IPS-11a (cell line): Measurements from ENCODE around the gene TACC2.

Experiments used
- H3K4me3 ChIP-seq: one replicate; pipeline ENCODE4 v1.5.1; 2013; ENCODE audit warnings: low read depth, low read length, control low read depth

The TACC2 gene

DNA sequence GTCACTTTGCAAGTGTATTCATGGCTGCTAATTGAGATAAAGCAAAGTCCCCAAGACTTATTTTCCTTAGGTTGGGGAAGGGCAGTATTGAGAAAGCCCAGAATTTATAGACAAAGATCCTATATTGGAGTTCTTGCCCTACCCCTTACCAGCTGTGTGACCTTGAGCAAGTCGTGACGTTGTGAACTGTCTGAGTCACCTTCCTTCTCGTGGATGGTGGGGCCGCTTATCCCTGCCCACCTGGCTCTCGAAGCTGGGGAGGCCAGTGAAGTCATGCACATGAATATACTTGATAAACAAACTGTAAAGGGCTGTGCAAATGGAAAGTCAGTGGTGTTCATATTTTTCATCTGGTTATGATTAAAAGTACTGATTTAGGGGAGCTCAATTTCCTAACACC lies 127.4 kb downstream of the TACC2 start:
- no peak overlapping the region for H3K4me3 ChIP-seq

- no peak overlapping the region for H3K4me3 ChIP-seq
These were observed 128.5 kb downstream of the TACC2 start for GRCh38 chr10:122117475-122117874.

- H3K4me3 ChIP-seq: no peak overlapping the region
These were observed 131.2 kb downstream of the TACC2 start for GRCh38 chr10:122120008-122120744.

- H3K4me3 ChIP-seq: no peak overlapping the region
These were observed 132.1 kb downstream of the TACC2 start for GRCh38 chr10:122121059-122121458.

DNA sequence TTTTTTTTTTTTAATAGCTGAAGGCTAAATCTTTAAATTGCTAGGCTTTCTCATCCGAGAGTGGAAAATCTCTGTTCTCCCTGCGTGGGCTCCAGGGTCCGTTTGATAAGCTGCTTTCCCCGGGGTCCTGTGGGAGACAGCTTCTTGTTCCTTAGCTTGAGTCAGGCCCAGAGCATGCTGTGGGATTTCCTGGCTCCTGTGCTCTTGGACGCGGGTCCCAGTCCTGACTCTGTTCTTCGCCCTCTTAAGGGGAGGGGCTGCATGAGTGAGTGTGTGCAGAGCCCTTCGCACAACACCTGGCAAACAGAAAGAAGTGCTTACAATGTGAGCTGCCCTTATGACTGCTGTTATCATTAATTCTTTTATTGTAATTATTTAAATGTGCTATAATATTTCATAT lies 133.5 kb downstream of the TACC2 start:
- no peak overlapping the region for H3K4me3 ChIP-seq

DNA sequence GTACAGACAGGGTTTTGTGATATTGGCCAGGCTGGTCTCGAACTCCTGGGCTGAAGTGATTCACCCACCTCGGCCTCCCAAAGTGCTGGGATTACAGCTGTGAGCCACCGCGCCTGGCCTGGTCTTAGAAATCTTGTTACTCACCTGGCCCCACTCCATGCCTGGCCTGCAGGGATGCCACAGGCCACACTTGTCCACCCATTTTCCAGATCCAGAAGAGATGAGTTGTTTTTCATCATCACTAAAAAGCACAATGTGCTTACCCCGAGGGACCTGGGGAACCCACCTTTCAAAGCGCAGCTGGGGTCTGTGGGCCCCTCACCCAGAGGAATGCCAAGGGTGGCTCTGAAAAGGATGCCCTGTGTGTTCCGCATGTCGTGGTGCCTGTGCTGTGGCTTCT lies 134.2 kb downstream of the TACC2 start:
- H3K4me3 ChIP-seq: no peak overlapping the region

GRCh38 chr10:122124342-122124741 lies 135.4 kb downstream of the TACC2 start:
- no peak overlapping the region for H3K4me3 ChIP-seq

GRCh38 chr10:122124808-122125207 lies 135.8 kb downstream of the TACC2 start:
- H3K4me3 ChIP-seq: no peak overlapping the region

DNA sequence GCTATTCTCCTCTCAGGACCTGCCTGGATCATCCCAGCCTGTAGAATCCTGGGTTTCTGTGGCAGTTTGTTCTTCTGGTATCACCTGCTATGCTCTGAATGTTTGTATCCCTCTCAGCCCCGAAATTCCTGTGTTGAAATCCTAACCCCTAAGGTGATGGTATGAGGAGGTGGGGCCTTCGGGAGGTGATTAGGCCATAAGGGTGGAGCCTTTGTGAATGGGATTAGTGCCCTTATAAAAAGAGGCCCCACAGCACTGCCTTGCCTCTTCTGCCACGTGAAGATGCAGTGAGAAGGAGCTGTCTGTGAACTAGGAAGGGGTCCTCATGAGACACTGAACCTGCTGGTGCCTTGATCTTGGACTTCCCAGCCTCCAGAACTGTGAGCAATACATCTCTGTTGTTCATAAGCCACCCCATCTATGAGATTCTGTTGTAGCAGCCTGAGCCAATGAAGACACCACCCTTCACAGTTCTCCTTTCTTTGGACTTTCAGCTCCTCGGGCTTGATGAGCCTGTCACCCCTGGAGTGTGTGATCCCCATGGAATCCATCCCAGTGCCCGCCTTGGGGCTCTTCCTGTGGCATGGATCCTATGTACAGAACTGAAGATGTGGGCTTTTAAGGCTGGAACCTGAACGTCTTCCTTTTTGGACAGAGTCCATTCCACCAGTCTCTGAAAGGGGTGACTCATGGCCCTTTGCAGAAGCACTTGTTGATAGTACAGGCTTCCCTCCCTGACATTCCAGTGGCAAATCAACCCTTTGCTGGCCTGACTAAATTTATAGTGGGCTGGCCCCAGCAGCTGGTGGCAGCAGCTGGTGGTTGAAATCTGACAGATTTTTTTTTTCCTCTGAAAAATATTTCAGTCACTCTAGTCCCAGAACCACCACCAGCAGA lies 138.0 kb downstream of the TACC2 start:
- no peak overlapping the region for H3K4me3 ChIP-seq

DNA sequence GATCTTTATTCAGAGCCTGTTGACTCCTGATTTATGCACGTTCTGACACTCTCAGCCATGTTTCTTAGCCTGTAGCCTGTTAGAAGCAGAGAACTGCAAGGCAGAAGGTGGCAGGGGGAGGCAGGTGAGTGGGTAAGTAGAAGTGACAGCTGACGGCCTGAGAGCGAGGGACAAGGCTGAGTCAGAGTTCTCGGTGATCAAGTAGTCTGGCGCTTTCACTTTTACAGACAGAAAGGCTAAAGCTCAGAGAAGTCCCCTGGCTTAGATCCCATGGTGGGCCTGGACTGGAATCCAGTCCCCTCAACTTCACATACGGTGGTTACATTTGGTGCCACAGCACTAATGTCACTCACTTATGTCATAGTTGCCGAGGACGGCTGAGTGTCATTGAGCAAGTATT lies 139.0 kb downstream of the TACC2 start:
- H3K4me3 ChIP-seq: no peak overlapping the region

- no peak overlapping the region for H3K4me3 ChIP-seq
These were observed 139.4 kb downstream of the TACC2 start for GRCh38 chr10:122128357-122128756.

- H3K4me3 ChIP-seq: no peak overlapping the region
These were observed 141.6 kb downstream of the TACC2 start for GRCh38 chr10:122130474-122131110.

GRCh38 chr10:122132331-122132755 lies 143.4 kb downstream of the TACC2 start:
- no peak overlapping the region for H3K4me3 ChIP-seq

DNA sequence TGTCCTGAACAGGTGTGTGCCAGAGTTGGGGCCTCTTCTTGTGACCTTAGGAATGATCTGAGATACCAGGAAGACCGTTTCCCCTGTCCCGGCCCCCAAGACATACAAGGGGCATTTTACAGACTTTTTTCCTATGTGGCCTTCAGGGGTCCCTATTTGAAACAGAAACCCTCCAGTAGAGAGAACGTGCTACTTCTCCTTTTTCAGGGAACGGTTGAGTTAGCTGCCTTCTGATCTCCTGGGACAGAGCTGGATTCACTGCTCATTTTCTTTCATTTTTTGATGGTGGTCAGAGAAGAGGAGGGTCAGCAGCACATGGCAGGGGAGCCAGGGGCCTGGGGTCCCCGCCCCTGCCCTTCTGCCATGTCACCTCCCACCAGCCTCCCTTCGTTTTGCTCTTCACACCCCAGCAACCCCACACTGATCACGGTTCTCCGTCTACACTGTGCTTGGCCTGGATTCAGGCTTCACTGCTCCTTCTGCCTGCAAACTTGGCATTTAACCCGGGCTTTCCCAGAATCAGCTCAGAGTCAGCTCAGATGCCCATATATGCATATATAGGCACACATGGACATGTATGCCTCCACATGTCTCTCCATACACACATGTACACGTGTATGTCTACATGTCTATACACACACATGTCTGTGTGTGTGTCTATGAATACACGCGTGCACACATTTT lies 144.1 kb downstream of the TACC2 start:
- H3K4me3 ChIP-seq: no peak overlapping the region

DNA sequence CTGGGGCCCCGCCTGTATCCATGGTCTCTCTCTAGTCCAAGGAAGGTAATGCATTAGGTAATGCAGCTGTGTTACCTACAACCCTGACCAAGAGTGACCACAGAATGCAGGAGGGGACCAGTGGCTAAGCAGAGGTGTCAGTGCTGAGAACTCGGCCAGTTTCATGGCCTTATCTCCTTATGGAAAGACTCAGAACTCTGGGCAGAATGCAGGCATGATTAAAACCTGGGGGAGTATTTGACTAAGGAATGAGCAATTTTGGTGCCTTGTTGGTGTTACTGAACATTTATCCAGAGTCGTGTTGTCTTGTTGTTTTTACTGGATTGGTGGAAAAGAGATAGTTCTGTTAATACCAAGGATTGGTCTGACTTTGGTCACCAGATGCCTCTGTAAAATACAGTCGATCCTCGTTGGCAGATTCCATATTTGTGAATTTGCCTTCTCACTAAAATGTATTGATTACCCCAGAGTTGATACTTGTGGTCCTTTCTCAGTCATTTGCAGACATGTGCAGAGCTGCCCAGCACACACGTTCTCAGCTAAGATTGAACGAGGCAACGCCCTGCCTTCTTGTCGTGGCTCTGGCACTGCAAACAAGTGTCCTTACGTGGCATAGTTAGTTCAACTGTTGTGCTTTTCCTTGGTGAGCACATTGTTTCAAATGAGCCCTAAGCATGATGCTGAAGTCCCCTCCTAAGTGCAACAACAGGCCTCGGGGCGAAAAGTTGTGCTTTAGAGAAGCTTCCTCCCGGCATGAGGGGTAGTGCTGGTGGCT lies 146.5 kb downstream of the TACC2 start:
- no peak overlapping the region for H3K4me3 ChIP-seq

DNA sequence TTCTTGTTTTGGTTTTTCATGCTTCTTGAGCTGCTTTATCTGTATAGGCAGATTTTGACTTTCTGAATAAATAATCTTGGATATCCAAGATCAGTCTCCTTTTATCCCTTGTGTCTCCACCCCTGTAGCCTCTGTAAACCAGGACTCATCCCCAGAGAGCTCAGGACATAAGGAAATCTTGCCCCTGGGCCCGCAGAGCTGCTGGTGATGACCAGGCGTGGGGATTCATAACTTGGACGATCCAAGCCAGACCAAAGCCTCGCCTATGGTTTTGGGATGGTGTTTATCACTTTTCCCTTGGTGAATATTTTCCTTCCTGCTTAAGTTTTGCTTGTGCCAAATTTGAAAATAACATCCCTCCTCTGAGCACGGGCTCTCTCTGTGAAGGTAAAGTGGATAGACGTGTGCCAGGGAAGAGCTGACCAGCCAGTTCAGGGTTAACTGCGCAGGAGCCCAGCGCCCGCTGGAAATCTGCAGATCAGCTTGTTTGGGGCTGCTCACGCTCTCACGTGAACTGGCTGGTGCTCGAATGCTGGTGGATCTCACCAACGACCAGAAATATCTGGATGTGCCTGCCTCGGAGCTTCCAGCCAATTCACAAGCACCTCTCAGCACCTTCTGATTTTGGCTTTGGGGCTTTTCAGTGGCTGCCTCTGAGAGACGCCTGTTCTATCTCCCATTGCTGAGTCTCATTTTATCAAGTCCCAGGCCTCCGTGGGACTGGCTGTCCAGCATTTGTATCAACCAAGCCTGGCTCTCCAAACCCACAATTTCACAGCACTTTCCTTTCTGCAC lies 150.1 kb downstream of the TACC2 start:
- no peak overlapping the region for H3K4me3 ChIP-seq

DNA sequence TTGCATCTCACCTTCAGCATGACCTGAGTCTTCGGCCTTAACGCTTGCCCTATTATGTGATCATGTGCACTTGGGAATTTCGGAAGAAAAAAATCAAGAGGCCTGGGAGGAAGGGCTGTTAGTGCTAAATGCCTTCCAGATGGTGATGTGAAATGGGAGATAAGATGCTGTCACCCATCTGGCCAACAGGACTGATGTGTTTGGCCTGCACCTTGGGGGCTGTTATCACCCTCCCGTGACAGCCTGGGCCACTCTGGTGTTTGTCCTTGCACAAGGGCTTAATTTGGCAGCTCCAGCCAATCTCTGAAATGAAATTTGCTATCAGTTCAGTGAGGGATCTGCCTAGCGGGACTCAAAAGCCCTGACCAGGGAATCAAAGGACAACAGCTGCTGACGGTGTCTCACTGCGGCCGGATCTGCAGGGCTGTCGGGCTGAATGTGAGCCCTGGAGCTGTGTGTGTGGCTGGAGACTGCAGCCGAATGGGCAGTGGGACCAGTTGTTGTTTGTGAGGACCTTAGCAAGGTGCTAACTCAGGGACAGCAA lies 150.7 kb downstream of the TACC2 start:
- no peak overlapping the region for H3K4me3 ChIP-seq

DNA sequence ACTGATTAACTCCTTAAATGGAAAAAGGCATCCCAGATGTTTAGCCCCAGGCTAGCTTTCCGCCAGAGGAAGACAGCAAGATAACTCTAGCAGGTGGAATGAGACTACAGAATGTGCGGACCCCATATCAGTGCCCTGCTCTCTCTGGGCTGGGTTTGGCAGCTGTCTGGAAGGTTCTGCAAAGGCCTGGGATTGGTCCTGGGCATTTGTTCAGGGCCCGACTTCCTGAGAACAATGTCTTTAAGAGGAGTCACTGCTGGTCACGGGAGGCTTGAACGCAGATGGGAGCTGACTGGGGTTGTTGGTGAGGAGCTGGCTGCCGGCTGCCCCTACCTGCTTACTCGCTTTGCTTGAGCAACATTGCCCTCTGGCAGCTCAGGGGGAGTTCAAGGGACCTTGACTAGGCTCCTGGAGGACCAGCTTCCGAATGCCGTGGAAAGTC lies 151.5 kb downstream of the TACC2 start:
- no peak overlapping the region for H3K4me3 ChIP-seq

DNA sequence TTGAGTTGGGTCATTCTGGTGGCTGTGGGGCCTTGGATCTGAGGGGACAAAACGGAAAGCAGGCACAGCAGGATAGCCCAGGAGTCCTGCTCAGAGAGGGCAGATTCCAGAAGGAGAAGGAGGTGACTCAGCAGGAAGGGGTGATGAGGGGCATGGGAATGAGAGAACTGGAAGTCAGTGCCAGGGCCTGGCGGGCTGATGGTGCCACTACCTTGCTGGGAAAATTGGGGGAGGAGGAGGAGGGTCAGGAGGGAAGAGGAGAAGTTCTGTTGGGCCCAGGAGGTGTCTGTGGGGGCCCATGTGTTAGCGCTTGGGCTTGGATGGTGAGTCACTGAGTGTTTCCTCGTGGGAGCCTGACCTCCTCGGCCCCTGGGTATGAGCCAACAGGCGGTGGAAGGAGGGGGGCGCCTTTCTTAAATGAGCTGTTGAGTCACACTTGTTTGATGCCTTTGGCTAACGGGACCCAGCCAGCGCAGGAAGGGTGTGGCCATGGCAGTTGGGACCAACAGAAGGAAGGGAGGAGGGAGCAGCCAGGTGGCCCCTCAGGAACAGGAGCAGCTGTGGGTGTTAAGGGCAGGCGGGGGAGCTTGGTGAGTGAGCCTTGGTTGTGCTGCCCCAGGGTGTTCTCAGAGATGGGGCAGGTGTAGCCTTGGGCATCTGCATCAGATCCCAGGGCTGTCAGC lies 152.1 kb downstream of the TACC2 start:
- H3K4me3 ChIP-seq: no peak overlapping the region
